HepG2 (cell line): ENCODE results near the gene THAP9. TPM values are rescaled to one million over a fixed set of nuclear protein-coding genes. Genes with fewer than 3 reads are reported as not detected.

ENCODE experiments used
- ATRX ChIP-seq: sonication (generic); formaldehyde crosslinking; IDR thresholded peaks from 2 replicates; pipeline ENCODE4 v1.4.0; 2020; ENCODE audit warnings: missing genetic modification reagents, borderline replicate concordance
- EED ChIP-seq: sonication (generic); formaldehyde crosslinking; IDR thresholded peaks from 2 replicates; pipeline ENCODE4 v1.5.0; 2020; ENCODE audit warnings: mild to moderate bottlenecking, missing genetic modification reagents
- ELF4 ChIP-seq: sonication (generic); formaldehyde crosslinking; IDR thresholded peaks from 2 replicates; pipeline ENCODE4 v1.5.0; 2020; ENCODE audit warnings: missing genetic modification reagents, mild to moderate bottlenecking, moderate library complexity, borderline replicate concordance
- HNF4A ChIP-seq: sonication (generic); formaldehyde crosslinking; IDR thresholded peaks from 2 replicates; pipeline ENCODE4 v1.4.0; 2020; ENCODE audit warnings: missing genetic modification reagents
- HOXD1 ChIP-seq: sonication (generic); formaldehyde crosslinking; IDR thresholded peaks from 2 replicates; pipeline ENCODE4 v1.5.0; 2020; ENCODE audit warnings: missing genetic modification reagents
- JUND ChIP-seq: sonication (generic); formaldehyde crosslinking; IDR thresholded peaks from 2 replicates; pipeline ENCODE4 v1.8.0; 2022; ENCODE audit warnings: mild to moderate bottlenecking, missing genetic modification reagents
- MED8 ChIP-seq: sonication (generic); formaldehyde crosslinking; IDR thresholded peaks from 2 replicates; pipeline ENCODE4 v1.8.1; 2023; ENCODE audit warnings: mild to moderate bottlenecking, missing genetic modification reagents; ENCODE audit not compliant: insufficient replicate concordance
- NONO ChIP-seq, 2 experiments: fragments of 450-650 bp in 1 of 2; sonication (generic) in 1 of 2; formaldehyde crosslinking in 1 of 2; IDR thresholded peaks in 1 of 2; conservative IDR thresholded peaks in 1 of 2; 2 replicates each; pipeline versions ENCODE4 v1.6.1 to v1.8.0; 2017 to 2022; ENCODE audit warnings: mild to moderate bottlenecking in 1 of 2, missing genetic modification reagents in 1 of 2, moderate library complexity in 1 of 2
- PAX8 ChIP-seq: sonication (generic); formaldehyde crosslinking; IDR thresholded peaks from 2 replicates; pipeline ENCODE4 v1.8.0; 2022; ENCODE audit warnings: mild to moderate bottlenecking, missing genetic modification reagents, borderline replicate concordance
- POLR2A ChIP-seq, 2 experiments: IDR thresholded peaks; 2 replicates each; pipeline ENCODE4 v1.6.1; 2011; ENCODE audit warnings: low read depth in 2 of 2, low read length in 2 of 2, mild to moderate bottlenecking in 1 of 2, moderate library complexity in 1 of 2; ENCODE audit not compliant: insufficient read depth in 1 of 2
- RBFOX2 ChIP-seq: fragments of 200-400 bp; formaldehyde crosslinking; IDR thresholded peaks from 2 replicates; pipeline ENCODE4 v1.6.1; 2017; ENCODE audit warnings: low read depth, mild to moderate bottlenecking, low read length
- RFXANK ChIP-seq: IDR thresholded peaks from 2 replicates; pipeline ENCODE4 v1.6.1; 2016
- ZFP36L2 ChIP-seq: sonication (generic); formaldehyde crosslinking; IDR thresholded peaks from 2 replicates; pipeline ENCODE4 v1.4.0; 2020; ENCODE audit warnings: missing genetic modification reagents
- ZFP90 ChIP-seq: sonication (generic); formaldehyde crosslinking; IDR thresholded peaks from 2 replicates; pipeline ENCODE4 v1.8.0; 2022; ENCODE audit warnings: missing genetic modification reagents, mild to moderate bottlenecking, inconsistent platforms, borderline replicate concordance
- ZNF136 ChIP-seq: sonication (generic); formaldehyde crosslinking; IDR thresholded peaks from 2 replicates; pipeline ENCODE4 v1.8.1; 2022; ENCODE audit warnings: low read depth, mild to moderate bottlenecking, moderate library complexity, missing genetic modification reagents
- ZNF326 ChIP-seq: sonication (generic); formaldehyde crosslinking; IDR thresholded peaks from 2 replicates; pipeline ENCODE4 v1.4.0; 2020; ENCODE audit warnings: missing genetic modification reagents, borderline replicate concordance
- ZNF367 ChIP-seq: sonication (generic); formaldehyde crosslinking; IDR thresholded peaks from 2 replicates; pipeline ENCODE4 v1.4.0; 2020; ENCODE audit warnings: missing genetic modification reagents, borderline replicate concordance
- ZNF605 ChIP-seq: sonication (generic); formaldehyde crosslinking; IDR thresholded peaks from 2 replicates; pipeline ENCODE4 v1.8.0; 2022; ENCODE audit warnings: mild to moderate bottlenecking, missing genetic modification reagents
- ZNF614 ChIP-seq: IDR thresholded peaks from 2 replicates; pipeline ENCODE4 v1.6.1; 2018; ENCODE audit warnings: missing biosample characterization, missing genetic modification reagents, inconsistent platforms, borderline replicate concordance
- polyA plus RNA-seq, 8 experiments: library from polyadenylated mRNA; depleted of rRNA in 3 of 8; stranded (reverse) in 7 of 8; unstranded in 1 of 8; fragments of >200 nt; fragmentation: Illumina TruSeq in 4 of 8; extraction: Trizol in 4 of 8; gene quantifications; 2 replicates each; pipeline versions ENCODE4 v1.2.1 to v1.2.3, GENCODE V29; 2011 to 2016; ENCODE audit warnings: low read depth in 4 of 8, missing spikeins in 1 of 8, mixed read lengths in 1 of 8; ENCODE audit not compliant: insufficient read depth in 1 of 8
- total RNA-seq, 5 experiments: library from RNA; depleted of rRNA; stranded (reverse); fragments of >200 nt; fragmentation: Illumina TruSeq; extraction: Trizol; gene quantifications; 2 replicates each; pipeline ENCODE4 v1.2.3, GENCODE V29; 2016; ENCODE audit warnings: low read depth in 1 of 5
- TF ChIP-seq, protein P1 (sequence below): sonication (generic); formaldehyde crosslinking; IDR thresholded peaks from 2 replicates; pipeline ENCODE4 v1.4.0; 2020; ENCODE audit warnings: missing genetic modification reagents
- TF ChIP-seq, protein P2 (sequence below): IDR thresholded peaks from 2 replicates; pipeline ENCODE4 v1.6.1; 2018; ENCODE audit warnings: missing genetic modification reagents, mild to moderate bottlenecking, missing compliant biosample characterization
- TF ChIP-seq, protein P3 (sequence below): sonication (generic); formaldehyde crosslinking; IDR thresholded peaks from 2 replicates; pipeline ENCODE4 v1.4.0; 2020; ENCODE audit warnings: missing genetic modification reagents
- TF ChIP-seq, protein P4 (sequence below): IDR thresholded peaks from 2 replicates; pipeline ENCODE4 v1.6.1; 2016; ENCODE audit warnings: missing compliant biosample characterization, missing genetic modification reagents, borderline replicate concordance
- TF ChIP-seq, protein P5 (sequence below): sonication (generic); formaldehyde crosslinking; IDR thresholded peaks from 2 replicates; pipeline ENCODE4 v1.8.0; 2022; ENCODE audit warnings: low read depth, missing genetic modification reagents
- TF ChIP-seq, protein P6 (sequence below): IDR thresholded peaks from 2 replicates; pipeline ENCODE4 v1.6.1; 2016; ENCODE audit warnings: control low read depth

THAP9 gene
- total and polyA plus RNA-seq, 2 of the 13 experiments (the other 11 are each of a cell fraction or from before 2014, with no cell fraction given): 6.0 to 7.2 TPM

DNA sequence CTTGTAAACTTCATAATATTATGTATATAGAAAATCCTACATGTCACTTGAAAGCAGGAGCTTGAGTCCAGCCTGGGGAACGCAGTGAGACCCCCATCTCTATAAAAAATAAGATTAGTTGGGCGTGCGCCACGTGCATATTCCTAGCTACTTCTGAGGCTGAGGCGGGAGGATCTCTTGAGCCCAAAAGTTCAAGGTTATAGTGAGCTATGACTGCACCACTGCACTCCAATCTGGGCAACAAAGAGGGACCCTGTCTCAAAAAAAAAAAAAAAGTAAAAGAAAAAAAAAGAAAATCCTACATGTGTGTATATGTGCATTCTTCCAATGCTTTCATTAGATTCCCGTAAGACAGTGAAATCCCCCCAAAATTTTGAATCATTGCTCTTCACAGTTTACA, 11.2 kb upstream of the THAP9 start (continued):
- TF ChIP-seq ZFP36L2 (no peak), PAX8 (CRISPR knock-in tag) (no peak), ZFP90 (no peak), JUND (no peak), POLR2A (IDR thresholded peaks at IDR 0.05; ENCODE audit: insufficient read depth in 1 of 2, low read depth in 2 of 2, low read length in 2 of 2) (peak in 1 of 2 experiments; percentile 64; a peak in 1 of 4 replicates), ZNF614 (CRISPR knock-in tag) (no peak), ZNF136 (CRISPR knock-in tag) (no peak), HOXD1 (CRISPR knock-in tag) (no peak), ZNF326 (CRISPR knock-in tag) (no peak), HNF4A (CRISPR knock-in tag) (peak; percentile 60), ZNF367 (CRISPR knock-in tag) (no peak), MED8 (no peak), RBFOX2 (peak; percentile 71; the same call in 1 of the 2 replicates), NONO (IDR thresholded peaks at IDR 0.05) (no peak), NONO (CRISPR knock-in tag; conservative IDR thresholded peaks at IDR 0.05) (no peak), ELF4 (CRISPR knock-in tag) (no peak), EED (no peak), RFXANK (CRISPR knock-in tag) (no peak), ATRX (no peak), ZNF605 (CRISPR knock-in tag) (no peak)
- TF ChIP-seq, protein P1, sequence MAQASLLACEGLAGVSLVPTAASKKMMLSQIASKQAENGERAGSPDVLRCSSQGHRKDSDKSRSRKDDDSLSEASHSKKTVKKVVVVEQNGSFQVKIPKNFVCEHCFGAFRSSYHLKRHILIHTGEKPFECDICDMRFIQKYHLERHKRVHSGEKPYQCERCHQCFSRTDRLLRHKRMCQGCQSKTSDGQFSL (CRISPR knock-in tag): no peak
- TF ChIP-seq, protein P2, sequence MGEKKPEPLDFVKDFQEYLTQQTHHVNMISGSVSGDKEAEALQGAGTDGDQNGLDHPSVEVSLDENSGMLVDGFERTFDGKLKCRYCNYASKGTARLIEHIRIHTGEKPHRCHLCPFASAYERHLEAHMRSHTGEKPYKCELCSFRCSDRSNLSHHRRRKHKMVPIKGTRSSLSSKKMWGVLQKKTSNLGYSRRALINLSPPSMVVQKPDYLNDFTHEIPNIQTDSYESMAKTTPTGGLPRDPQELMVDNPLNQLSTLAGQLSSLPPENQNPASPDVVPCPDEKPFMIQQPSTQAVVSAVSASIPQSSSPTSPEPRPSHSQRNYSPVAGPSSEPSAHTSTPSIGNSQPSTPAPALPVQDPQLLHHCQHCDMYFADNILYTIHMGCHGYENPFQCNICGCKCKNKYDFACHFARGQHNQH (CRISPR knock-in tag): no peak
- TF ChIP-seq, protein P3, sequence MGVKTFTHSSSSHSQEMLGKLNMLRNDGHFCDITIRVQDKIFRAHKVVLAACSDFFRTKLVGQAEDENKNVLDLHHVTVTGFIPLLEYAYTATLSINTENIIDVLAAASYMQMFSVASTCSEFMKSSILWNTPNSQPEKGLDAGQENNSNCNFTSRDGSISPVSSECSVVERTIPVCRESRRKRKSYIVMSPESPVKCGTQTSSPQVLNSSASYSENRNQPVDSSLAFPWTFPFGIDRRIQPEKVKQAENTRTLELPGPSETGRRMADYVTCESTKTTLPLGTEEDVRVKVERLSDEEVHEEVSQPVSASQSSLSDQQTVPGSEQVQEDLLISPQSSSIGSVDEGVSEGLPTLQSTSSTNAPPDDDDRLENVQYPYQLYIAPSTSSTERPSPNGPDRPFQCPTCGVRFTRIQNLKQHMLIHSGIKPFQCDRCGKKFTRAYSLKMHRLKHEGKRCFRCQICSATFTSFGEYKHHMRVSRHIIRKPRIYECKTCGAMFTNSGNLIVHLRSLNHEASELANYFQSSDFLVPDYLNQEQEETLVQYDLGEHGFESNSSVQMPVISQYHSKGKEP (CRISPR knock-in tag): no peak
- TF ChIP-seq, protein P4, sequence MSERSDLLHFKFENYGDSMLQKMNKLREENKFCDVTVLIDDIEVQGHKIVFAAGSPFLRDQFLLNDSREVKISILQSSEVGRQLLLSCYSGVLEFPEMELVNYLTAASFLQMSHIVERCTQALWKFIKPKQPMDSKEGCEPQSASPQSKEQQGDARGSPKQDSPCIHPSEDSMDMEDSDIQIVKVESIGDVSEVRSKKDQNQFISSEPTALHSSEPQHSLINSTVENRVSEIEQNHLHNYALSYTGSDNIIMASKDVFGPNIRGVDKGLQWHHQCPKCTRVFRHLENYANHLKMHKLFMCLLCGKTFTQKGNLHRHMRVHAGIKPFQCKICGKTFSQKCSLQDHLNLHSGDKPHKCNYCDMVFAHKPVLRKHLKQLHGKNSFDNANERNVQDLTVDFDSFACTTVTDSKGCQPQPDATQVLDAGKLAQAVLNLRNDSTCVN (CRISPR knock-in tag): no peak
- TF ChIP-seq, protein P5, sequence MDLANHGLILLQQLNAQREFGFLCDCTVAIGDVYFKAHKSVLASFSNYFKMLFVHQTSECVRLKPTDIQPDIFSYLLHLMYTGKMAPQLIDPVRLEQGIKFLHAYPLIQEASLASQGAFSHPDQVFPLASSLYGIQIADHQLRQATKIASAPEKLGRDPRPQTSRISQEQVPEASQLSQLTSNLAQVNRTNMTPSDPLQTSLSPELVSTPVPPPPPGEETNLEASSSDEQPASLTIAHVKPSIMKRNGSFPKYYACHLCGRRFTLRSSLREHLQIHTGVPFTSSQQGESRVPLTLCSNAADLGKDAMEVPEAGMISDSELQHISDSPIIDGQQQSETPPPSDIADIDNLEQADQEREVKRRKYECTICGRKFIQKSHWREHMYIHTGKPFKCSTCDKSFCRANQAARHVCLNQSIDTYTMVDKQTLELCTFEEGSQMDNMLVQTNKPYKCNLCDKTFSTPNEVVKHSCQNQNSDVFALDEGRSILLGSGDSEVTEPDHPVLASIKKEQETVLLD (CRISPR knock-in tag): no peak
- TF ChIP-seq, protein P6, sequence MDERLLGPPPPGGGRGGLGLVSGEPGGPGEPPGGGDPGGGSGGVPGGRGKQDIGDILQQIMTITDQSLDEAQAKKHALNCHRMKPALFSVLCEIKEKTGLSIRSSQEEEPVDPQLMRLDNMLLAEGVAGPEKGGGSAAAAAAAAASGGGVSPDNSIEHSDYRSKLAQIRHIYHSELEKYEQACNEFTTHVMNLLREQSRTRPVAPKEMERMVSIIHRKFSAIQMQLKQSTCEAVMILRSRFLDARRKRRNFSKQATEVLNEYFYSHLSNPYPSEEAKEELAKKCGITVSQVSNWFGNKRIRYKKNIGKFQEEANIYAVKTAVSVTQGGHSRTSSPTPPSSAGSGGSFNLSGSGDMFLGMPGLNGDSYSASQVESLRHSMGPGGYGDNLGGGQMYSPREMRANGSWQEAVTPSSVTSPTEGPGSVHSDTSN (CRISPR knock-in tag): no peak
